AG20443 (cell line): ENCODE results near the gene PAK4.
"Not testable (repeated sequence)": the region's sequence is repeated elsewhere in the genome, so short reads cannot be mapped to it uniquely, and the experiment has no call there.

Experiments
- DNase-seq: peaks from one replicate; pipeline ENCODE4 v3.0.0; 2012; ENCODE audit warnings: low spot score, mixed read lengths

The PAK4 gene

DNA sequence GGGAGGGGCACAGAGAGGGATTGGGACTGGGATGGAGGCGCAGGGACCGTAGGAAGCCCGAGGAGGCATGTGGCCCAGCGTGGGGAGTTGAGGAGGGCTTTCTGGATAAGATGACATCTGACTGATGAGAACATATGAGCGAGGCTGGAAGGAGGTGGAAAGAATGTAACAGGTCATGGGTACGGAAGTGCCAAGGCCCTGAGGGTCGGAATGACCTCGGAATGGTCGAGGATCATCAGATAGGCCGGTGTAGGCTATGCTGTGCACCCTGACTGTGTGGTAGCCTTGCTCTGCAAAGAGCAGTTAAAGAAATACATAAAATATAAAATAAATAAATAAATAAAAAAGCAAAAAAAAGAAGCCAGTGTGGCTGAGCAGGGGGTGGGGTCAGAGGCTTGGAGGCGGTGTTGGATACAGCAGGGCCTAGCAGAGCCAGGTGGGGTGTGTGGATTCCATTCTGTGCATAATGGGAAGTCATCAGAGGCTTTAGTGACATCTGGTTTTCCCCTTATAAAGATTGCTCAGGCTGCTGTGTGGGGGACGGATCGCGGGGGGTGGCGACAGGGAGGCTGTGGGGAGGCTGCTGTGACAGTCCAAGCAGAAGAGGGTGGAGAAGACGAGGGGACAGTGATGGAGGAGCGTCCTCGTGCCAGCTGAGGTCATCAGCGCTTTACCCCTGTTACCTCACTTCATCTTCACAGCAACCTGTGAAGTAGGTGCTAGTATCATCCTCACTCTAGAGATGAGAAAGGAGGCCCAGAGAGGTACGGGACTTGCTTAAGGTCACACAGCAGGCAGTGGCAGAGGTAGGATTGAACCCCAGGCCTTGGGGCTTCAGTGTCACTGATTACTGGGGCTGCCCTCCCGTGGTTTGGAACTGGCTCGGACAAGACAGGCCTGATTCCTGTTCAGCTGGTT lies 5.0 kb downstream of the PAK4 start:
- DNase-seq, result no peak

DNA sequence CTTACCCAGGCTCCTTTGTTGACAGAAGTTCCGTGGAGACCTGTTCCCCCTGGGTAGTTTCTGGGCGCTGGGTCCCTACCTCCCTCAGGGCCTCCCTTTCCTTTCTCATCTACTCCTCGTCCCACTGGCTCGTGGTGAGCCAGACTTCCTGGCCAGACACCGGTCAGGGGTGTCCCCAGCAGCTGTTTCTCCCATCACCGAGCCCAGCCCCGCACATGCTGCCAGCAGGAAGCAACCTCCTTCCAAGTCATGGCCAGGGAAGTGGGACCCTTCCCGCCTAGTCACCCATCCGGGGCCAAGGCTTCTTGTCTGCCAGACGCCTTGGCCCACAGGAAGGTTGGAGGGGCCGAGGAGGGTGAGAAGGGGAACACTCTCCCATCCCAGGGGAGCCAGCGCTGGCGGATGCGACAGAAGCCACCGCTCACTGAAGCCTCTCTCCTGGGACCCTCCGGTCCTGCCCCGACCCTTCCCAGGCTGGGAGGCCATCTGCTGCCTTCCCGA lies 5.7 kb downstream of the PAK4 start:
- no peak for DNase-seq

DNA sequence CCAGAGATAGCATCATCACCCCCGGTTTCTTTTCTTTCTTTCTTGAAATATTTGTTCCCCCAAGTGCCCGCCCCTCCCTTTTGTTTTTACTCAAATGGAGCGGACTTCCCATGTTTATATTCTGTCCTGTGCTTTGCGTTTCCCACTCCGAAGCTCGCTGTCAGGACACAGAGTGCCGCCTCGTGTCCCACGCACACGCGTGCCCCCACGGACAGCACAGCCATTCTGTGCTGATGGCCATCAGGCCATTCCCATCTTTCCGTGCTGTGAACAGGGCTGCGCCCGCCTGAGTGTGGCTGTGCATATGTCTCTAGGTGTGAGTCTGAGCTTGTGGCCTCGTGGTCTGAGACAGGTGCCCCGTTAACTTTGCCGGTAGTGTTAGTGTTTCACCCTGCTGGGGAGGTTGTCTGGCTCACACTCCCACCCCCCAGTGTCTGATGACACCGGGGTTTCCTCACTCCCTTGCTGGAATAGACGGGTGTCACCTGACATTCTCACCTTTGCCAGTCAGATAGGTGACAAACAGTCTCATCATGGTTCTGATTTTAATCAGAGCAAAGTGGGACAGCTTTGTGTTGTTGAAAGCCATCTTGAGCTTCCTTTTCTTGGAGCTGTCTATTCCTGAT lies 6.9 kb downstream of the PAK4 start:
- DNase-seq, result no peak

DNA sequence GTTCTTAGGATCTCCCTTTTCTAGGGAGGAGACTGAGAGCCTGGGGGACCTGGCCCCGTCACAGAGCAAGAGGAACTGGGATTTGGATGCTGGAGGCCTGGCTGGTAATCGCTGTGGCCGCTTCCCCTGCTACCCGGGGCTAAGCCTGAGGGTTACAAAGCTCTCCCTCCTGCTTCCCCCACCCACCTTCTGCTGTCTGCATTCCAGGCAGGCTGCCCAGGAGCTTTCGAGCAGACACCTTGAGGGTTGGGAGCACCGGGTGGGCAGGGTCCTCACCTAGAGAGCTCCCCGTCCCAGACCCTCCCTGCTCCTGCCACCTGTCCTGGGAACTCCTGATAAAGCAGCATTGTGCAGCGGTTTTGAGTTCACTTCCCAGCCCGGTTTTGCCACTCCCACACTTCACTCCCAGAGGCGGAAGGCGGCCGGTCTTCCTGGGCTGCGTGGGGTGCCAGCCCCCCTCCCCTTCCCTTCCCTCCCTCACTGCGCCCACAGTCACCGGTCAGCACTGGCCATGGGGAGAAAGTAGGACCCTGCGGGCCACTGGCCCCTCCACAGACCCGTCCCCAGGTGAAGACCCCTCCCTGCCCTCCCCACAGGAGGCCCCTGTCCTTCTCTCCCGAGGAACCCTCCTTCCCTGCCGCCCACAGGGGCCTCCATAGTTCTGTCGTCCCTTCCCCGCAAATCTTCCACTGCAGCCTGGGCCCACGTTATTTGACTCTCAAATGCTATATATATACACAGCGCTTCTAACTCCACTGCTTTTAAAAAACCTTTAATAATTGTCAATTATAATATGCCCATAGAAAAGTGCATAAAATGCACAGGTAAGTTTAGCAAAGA lies 8.1 kb downstream of the PAK4 start:
- no peak for DNase-seq

DNA sequence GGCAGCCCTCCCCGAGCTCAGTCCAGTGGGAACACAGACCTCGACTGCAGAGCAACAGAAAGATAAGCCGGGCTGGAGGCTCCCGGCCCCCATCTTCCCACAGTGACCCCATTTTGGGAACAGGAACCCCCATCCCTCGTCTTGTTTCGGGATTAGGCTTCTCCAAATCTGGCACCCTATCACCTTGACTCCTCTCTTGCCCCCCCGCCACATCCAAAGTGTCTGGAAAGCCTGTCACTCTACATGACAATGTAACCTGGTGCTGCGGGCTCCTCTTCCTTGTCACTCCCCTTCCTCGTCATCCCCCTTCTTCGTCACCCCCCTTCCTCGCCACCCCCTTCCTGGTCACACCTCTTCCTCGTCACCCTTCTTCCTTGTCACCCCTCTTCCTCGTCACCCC lies 10.1 kb downstream of the PAK4 start:
- no peak for DNase-seq

DNA sequence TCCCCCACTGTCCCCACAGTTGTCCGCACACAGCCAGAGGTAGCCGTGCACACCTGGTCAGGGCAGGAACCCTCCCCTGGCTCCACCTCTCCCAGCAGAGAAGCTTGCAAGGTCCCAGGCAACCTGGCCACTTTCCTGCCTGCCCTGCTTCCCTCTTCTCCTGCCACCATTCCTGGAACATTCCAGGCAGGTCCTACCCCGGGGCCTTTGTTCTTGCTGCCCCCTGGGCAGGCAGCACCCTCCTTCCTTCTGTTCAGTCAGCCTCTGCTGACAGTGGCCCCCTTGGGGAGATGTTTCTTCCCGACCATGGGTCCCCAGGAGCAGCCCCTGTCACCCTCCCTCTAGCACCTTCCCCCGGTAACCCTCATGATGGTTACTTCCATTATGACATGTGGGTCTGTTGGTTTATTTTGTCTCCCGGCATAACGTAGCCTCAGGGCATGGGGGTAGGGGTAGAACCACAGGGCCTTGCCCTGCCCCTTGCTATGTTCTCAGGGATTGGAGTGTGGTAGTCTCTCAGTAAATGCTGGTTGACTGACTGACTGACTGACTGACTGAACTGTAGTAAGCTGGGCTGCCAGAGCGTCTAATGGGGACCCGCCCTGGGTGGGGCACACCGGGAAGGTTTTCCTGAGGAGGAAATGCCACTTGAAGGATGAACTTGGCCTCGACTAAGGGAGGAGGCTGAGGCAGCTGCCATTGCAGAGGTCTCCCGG lies 10.8 kb downstream of the PAK4 start:
- no peak for DNase-seq

DNA sequence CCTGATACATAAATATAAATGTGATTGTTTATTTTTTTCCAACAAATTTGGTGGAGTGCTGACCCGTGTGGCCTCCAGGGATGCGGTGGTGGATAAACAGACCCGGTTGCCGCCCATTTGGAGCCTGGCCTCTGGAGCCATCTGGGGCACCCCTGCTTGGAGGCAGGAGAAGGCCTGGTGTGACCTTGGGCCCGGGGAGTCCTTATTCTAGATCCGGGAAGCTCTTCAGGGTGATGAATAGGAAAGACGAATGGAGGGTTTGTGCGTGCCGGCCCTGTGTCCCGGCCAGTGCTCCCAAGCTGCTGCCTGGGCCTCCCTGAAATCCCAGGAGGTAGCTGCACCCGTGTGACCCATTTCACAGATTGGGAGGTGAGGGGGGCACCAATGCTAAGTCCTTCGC lies 11.5 kb downstream of the PAK4 start:
- no peak for DNase-seq

DNA sequence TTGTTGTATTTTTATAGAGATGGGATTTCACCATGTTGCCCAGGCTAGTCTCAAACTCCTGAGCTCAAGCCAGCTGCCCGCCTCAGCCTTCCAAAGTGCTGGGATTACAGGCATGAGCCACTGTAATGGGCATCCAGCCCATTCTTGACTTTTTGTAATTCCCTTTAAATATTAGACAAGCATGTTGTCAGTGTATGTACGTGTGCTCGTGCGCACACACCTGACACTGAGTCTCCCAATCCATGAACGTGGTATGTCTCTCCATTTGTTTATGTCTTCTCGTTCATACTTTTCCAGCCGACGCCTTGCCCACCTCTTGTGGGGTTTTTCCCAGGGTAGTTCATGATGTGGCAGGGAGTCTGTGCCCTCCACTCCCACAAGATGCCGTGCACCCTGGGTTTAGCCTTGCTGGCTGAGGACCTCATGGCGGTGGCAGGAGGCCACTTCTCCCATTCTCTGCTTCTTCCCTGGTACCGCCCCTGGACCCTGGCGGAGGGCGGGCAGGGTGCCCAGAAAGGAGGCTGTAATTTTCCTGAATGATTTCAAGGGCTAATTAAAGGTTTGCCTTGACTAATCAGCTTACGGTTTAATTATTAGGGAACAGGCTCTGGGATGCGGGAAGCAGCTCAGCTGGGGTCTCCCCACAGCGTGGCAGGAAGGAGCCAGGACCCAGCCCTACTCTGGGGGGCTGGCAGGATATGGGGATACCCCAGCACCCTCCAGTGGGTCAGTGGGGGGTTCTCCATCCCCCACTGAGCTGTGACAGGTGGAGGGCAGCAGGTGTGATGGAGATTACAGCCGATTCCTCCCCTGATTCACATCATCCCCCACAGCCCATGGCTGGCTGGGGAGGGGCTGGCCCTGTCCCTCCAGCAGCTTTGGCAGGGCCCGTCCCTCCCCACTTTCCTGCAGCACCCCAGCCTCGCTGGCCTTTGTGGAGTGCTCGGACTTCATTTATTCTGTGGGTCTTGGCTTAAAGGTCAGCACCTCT lies 12.9 kb downstream of the PAK4 start:
- DNase-seq, result no peak

DNA sequence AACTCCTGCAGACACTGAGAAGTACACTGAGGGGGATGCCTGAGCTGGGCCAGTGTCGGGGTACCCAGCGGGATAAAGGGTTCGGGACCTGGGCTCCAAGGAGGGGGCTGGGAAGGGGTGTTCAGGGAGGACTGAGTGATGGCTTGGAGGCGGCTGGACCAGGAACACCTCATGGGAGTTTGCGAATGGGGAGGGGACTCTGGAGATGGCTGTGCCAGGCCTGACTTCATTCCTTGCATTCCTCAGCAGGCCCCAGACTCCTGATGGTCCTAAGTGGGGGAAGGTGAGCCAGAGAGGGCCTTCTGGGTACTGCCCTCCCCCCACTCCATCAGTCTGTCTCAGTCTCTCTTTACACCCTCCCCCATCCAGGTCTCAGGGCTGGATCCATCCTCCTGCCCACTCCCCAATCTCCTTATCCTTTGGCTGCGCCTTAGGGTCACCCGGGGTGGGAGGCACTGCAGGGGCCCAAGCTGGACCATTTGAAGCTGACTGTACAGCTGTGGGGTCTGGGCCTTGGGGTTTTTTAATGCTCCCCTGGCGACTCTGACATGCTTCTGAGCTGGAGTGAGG lies 13.8 kb downstream of the PAK4 start:
- DNase-seq, result no peak

DNA sequence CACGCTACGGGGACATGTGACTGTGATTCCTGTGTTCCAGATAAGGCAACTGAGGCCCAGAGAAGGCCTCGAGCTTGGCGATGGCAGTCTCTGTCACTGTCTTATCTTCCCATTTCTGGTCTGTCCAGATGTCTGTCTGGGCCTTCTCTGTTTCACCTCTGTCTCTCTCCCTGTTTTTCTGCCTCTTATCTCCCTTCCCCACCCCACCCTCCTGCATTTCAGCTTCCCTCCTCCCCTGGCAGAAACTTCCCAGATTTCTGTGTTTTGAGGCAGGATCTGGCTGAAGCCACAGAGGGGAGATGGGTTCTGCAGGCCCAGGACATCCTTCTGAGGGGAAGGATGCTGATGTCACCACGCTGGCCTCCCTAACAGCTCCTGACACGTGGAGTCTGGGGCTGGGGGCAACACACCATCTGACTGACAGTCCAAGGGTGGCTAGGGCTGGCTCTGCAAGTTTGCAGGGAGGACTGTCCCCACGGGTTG lies 14.4 kb downstream of the PAK4 start:
- no peak for DNase-seq

DNA sequence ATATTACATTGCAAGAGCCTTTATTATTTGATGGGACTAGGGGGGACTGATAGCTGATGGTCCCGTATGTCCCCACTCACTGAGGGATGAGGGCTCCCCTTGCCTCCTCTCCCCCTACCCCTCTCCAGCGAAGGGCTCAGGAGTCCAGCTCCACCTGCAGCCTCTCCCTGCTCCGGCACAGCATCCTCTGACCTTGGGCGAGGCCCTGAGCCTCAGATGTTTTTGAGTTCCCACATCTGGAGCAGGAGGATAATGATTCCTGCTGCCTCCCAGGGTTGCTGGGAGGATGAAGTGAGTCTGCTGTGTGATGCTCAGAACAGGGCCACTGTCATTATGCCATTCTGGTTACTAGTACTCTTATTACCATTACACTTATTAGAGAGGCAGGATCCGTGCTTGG lies 15.0 kb downstream of the PAK4 start:
- no peak for DNase-seq

DNA sequence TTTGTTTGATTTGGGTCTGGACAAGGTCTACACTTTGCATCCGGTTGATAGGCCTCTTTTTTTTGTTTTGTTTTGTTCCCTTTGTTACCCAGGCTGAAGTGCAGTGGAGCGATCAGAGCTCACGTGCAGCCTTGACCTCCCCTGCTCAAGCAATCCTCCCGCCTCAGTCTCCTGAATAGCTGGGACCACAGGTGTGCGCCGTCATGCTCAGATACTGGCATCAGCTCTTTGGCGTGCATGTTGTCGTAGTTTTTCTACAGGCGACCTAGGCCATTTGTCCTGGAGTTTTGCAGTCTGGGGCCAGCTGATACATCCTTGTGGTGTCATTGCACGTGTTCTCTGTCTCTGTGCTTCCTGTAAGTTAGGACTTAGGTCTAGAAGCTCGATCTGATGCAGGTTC lies 16.3 kb downstream of the PAK4 start:
- no peak for DNase-seq

DNA sequence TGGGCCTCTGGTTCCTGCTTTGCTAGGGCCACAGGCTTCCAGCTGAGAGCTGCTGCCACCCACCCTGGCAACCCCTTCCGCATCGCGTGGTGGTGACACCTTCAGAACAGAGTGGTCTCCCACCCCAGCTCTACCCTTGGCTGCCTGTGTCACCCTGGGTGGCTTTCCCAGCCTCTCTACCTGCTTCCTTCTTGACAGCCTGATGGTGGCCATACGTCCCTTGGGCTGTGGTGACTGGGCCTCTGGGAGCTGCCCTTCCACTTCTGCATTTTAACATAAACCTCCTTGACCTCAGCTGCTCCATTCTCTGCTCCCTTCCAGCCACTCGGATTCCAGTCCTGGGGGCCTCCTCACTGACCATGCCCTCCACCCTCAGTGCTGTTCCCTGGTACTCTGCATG lies 17.0 kb downstream of the PAK4 start:
- DNase-seq, result no peak

DNA sequence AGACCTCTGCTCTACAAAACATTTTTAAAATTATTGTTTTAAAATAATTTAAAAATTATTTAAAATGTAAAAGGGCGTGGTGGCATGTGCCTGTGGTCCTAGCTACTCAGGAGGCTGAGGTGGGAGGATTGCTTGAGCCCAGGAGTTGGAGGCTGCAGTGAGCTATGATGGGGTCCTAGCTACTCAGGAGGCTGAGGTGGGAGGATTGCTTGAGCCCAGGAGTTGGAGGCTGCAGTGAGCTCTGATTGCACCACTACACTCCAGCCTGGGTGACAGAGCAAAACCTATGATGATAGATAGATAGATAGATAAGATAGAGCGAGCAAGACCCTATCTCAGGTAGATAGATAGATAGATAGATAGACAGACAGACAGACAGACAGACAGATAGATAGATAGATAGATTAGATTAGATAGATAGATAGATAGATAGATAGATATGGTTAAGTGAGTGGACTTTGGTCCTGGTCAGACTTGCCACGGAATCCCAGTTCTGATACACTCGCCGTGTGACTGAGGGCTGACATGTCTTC lies 18.2 kb downstream of the PAK4 start:
- DNase-seq, result not testable (repeated sequence)

DNA sequence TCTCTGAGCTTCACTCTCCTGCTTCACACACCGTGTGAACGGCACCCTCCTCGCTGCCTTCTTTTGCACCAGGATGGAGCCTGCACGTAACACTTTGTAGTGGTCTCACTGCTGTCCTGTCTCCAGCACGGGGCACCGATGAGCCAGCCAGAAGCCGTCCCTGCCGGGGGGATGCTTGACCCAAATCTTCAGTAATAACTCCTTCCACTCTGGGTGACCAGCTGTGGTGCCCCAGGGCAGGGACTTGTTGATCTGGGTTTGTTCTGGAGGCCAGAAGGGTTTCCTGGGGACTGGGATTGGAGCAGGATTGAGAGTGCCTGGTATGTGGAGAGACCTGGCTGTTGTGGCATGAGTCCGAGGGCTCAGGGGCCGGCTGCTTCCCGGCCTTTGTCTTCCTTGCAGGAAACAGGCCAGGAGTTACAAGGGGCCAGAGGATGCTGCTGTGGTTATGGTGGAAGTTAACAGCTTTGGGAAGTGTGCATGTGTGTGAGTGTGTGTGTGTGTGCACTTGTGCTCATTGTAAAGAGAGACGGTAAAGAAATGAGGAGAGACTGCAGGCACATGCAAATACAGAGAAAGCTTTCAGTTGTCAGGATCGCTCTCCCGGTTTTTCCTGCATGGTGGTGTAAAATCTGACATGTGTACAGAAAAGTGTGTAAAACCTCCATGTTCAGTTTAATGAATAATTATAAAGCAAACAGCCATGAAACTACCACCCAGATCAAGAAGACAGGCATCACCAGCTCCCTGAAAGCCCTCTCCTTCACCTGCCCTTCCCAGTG lies 18.9 kb downstream of the PAK4 start:
- no peak for DNase-seq

DNA sequence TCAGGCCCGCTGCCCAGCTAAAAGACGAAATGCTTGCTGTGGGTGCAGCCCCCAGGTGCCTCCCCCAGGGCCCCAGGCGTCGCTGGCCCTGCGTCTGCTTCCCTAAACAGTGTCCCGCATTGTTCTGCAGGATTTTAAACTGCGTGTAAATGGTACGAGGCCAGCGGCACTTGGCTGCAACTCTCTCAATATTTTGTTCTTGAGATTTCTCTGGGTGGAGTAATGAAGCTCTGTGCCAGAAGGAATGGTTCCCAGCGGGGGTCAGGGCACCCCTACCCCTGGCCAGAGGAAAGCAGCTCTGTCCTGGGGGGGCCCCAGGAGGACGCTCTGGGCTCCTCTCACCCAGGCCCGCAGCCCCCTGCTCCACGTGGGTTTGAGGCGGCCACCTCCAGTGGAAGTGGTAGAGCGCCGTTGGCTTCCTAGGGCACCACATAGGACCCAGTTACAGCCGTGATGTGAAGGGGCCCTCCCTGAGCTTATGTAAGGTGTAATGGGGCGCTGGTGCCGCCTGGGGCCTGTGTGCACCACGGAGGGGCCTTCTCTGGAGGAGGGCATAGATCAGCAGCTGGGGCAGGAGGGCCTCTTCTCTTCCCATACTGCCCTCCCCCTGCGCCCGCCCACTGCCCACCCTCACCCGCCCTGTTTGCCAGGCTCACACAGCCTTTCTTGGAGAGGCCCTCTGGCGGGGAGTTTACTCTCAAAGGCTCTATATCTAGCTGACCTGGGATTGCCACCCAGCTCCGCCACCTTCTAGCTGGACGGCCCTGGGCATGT lies 19.8 kb downstream of the PAK4 start:
- DNase-seq, result no peak

DNA sequence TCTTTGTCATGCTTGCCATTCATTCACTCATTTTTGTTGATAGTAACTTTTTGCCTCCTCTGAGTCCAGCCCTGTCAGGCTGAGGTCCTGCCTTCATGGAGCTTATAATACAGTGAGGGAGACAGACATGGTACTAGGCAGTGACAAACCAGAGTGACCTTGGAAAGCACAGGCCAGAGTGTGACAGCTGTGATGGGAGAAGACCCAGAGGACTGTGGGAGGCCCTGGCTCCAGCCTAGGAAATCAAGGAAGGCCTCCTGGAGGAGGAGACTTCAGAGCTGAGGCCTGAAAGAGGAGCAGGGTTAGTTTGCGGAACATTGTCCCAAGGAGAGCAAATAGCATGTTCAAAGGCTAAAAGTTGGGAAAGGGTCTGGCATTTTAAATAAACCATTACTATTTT lies 20.5 kb downstream of the PAK4 start:
- DNase-seq, result no peak
